Stimulated activated CD4-positive, alpha-beta T cell treated with anti-CD3 and anti-CD28 coated beads, Interleukin-4, amount 100 ng/mL, for 1 hour (primary cell): ENCODE results near the gene FKBP14.

ENCODE experiments used
- DNase-seq: peaks from one replicate; pipeline ENCODE4 v3.0.0-alpha.2; 2020

Gene FKBP14

GRCh38 chr7:30032310-30033125 lies 6.0 kb upstream of the FKBP14 start:
- no peak for DNase-seq

- no peak for DNase-seq
Measured at GRCh38 chr7:30029696-30030095, 3.2 kb upstream of the FKBP14 start.

- no peak for DNase-seq
Measured at GRCh38 chr7:30028749-30029635, 2.5 kb upstream of the FKBP14 start.

- peak; percentile 88 for DNase-seq
Measured at GRCh38 chr7:30028216-30028748, 1.8 kb upstream of the FKBP14 start, which contains the start of gene PLEKHA8. TSS of gene PLEKHA8 (plus strand) at chr7:30028412. CDS start at chr7:30028763, 351 bp downstream.

- DNase-seq: no peak
Measured at GRCh38 chr7:30027740-30028215, 1.3 kb upstream of the FKBP14 start.

- DNase-seq: peak; percentile 7
Measured at GRCh38 chr7:30027065-30027456, 559 bp upstream of the FKBP14 start.

GRCh38 chr7:30023524-30023923 lies 3.0 kb downstream of the FKBP14 start:
- DNase-seq: no peak

- no peak for DNase-seq
Measured at GRCh38 chr7:30022991-30023390, 3.5 kb downstream of the FKBP14 start.

- no peak for DNase-seq
Measured at GRCh38 chr7:30020535-30020934, 6.0 kb downstream of the FKBP14 start.

GRCh38 chr7:30019960-30020359 lies 6.5 kb downstream of the FKBP14 start:
- no peak for DNase-seq

GRCh38 chr7:30019387-30019786 lies 7.1 kb downstream of the FKBP14 start:
- DNase-seq: no peak

- DNase-seq: no peak
Measured at GRCh38 chr7:30018451-30018850, 8.1 kb downstream of the FKBP14 start.

- no peak for DNase-seq
Measured at GRCh38 chr7:30012757-30013156, 13.7 kb downstream of the FKBP14 start.

GRCh38 chr7:30010021-30010420 lies 16.5 kb downstream of the FKBP14 start:
- no peak for DNase-seq

GRCh38 chr7:30005464-30005863 lies 21.0 kb downstream of the FKBP14 start:
- DNase-seq: no peak

GRCh38 chr7:30003098-30003497 lies 23.4 kb downstream of the FKBP14 start:
- DNase-seq: no peak

- DNase-seq: no peak
Measured at GRCh38 chr7:30001998-30002397, 24.5 kb downstream of the FKBP14 start.

GRCh38 chr7:29998489-29998888 lies 28.0 kb downstream of the FKBP14 start:
- DNase-seq: no peak

GRCh38 chr7:29996321-29996720 lies 30.2 kb downstream of the FKBP14 start:
- no peak for DNase-seq

- no peak for DNase-seq
Measured at GRCh38 chr7:29995652-29996051, 30.9 kb downstream of the FKBP14 start.

- no peak for DNase-seq
Measured at GRCh38 chr7:29993140-29993539, 33.4 kb downstream of the FKBP14 start.

- DNase-seq: no peak
Measured at GRCh38 chr7:29991937-29992336, 34.6 kb downstream of the FKBP14 start.

- no peak for DNase-seq
Measured at GRCh38 chr7:29990931-29991330, 35.6 kb downstream of the FKBP14 start.
